CD14-positive monocyte (primary cell): Measurements from ENCODE around the gene UAP1. TPM values are rescaled to one million over a fixed set of nuclear protein-coding genes. Genes with fewer than 3 reads are reported as not detected.

ENCODE experiments used
- DNase-seq, 3 donors: peaks; one replicate each; pipeline ENCODE4 v3.0.0-alpha.2; 2011 to 2022
- H2AFZ ChIP-seq: 2 replicates; pipeline ENCODE4 v1.6.0; 2012; ENCODE audit warnings: mild to moderate bottlenecking, low read depth, low read length, inconsistent platforms; ENCODE audit not compliant: insufficient read depth, poor library complexity, severe bottlenecking
- H3K27ac ChIP-seq, 2 donors: 1 replicate in 1 of 2; 2 replicates in 1 of 2; pipeline ENCODE4 v1.5.1; 2012 to 2013; ENCODE audit warnings: low read length in 2 of 2, control low read depth in 1 of 2, inconsistent platforms in 1 of 2, low read depth in 1 of 2, mild to moderate bottlenecking in 1 of 2
- H3K27me3 ChIP-seq, 2 donors: one replicate each; pipeline versions ENCODE4 v1.6.0 to v1.6.1; 2011 to 2013; ENCODE audit warnings: low read length in 2 of 2; ENCODE audit not compliant: control insufficient read depth in 2 of 2, insufficient read depth in 2 of 2
- H3K36me3 ChIP-seq, 2 donors: replicated peaks in 1 of 2; 1 replicate in 1 of 2; 2 replicates in 1 of 2; pipeline versions ENCODE4 v1.5.1 to v1.6.1; 2012 to 2013; ENCODE audit warnings: low read length in 2 of 2, control low read depth in 1 of 2, inconsistent platforms in 1 of 2, mild to moderate bottlenecking in 1 of 2; ENCODE audit not compliant: insufficient read depth in 2 of 2, control insufficient read depth in 1 of 2
- H3K4me1 ChIP-seq, 2 donors: 1 replicate in 1 of 2; 2 replicates in 1 of 2; pipeline versions ENCODE4 v1.5.1 to v1.6.1; 2012 to 2013; ENCODE audit warnings: low read length in 2 of 2, control low read depth in 1 of 2, inconsistent platforms in 1 of 2, mild to moderate bottlenecking in 1 of 2, moderate library complexity in 1 of 2; ENCODE audit not compliant: insufficient read depth in 2 of 2, control insufficient read depth in 1 of 2
- H3K4me2 ChIP-seq: replicated peaks from 2 replicates; pipeline ENCODE3; 2012; ENCODE audit warnings: low read length, moderate library complexity, mild to moderate bottlenecking; ENCODE audit not compliant: poor library complexity, severe bottlenecking; ENCODE audit errors: extremely low read depth
- H3K4me3 ChIP-seq, 3 experiments: fragments of 200-600 bp in 1 of 3; sonication (generic) in 1 of 3; replicated peaks in 1 of 3; 1 replicate in 2 of 3; 2 replicates in 1 of 3; pipeline ENCODE4 v1.5.1; 2011 to 2013; ENCODE audit warnings: low read length in 3 of 3, mild to moderate bottlenecking in 3 of 3, control low read depth in 2 of 3, low read depth in 2 of 3, inconsistent platforms in 1 of 3, moderate library complexity in 1 of 3
- H3K79me2 ChIP-seq: 2 replicates; pipeline ENCODE4 v1.6.0; 2012; ENCODE audit warnings: mild to moderate bottlenecking, control low read depth, inconsistent platforms, low read length, moderate library complexity; ENCODE audit not compliant: insufficient read depth
- H3K9ac ChIP-seq: 2 replicates; pipeline ENCODE4 v1.6.0; 2017; ENCODE audit warnings: low read length, mild to moderate bottlenecking; ENCODE audit not compliant: insufficient read depth, poor library complexity, severe bottlenecking
- H3K9me3 ChIP-seq, 2 donors: replicated peaks in 1 of 2; 1 replicate in 1 of 2; 2 replicates in 1 of 2; pipeline versions ENCODE4 v1.5.1 to v1.6.1; 2012 to 2013; ENCODE audit warnings: low read length in 2 of 2, control low read depth in 1 of 2; ENCODE audit not compliant: control insufficient read depth in 1 of 2, insufficient read depth in 1 of 2
- H4K20me1 ChIP-seq: 2 replicates; pipeline ENCODE4 v1.6.0; 2012; ENCODE audit warnings: mild to moderate bottlenecking, low read length, control low read depth, moderate library complexity; ENCODE audit not compliant: insufficient read depth
- H3K27ac Mint-ChIP-seq, 7 donors: one replicate each; pipeline ENCODE4 v1.8.0; 2020; ENCODE audit warnings: mild to moderate bottlenecking in 7 of 7, mixed read lengths in 7 of 7, moderate library complexity in 6 of 7, inconsistent platforms in 2 of 7
- H3K27me3 Mint-ChIP-seq, 3 donors: one replicate each; pipeline ENCODE4 v1.8.0; 2021 to 2022; ENCODE audit warnings: low read depth in 3 of 3, mild to moderate bottlenecking in 3 of 3, mixed read lengths in 3 of 3, moderate library complexity in 3 of 3, inconsistent platforms in 1 of 3
- H3K36me3 Mint-ChIP-seq, 2 donors: one replicate each; pipeline ENCODE4 v1.8.0; 2020; ENCODE audit warnings: mixed read lengths in 2 of 2, inconsistent platforms in 1 of 2, mild to moderate bottlenecking in 1 of 2
- H3K4me1 Mint-ChIP-seq: one replicate; pipeline ENCODE4 v1.8.0; 2020; ENCODE audit warnings: mild to moderate bottlenecking, mixed read lengths
- H3K4me3 Mint-ChIP-seq, 2 donors: one replicate each; pipeline ENCODE4 v1.8.0; 2020; ENCODE audit warnings: mild to moderate bottlenecking in 2 of 2, mixed read lengths in 2 of 2, moderate library complexity in 1 of 2
- H3K9me3 Mint-ChIP-seq, 7 donors: one replicate each; pipeline ENCODE4 v1.8.0; 2020 to 2022; ENCODE audit warnings: mixed read lengths in 7 of 7, mild to moderate bottlenecking in 6 of 7, moderate library complexity in 6 of 7, inconsistent platforms in 2 of 7
- WGBS: methylation state at CpG from one replicate; pipeline ENCODE4 v1.1.5; 2013; ENCODE audit warnings: missing lambda C conversion rate; ENCODE audit not compliant: insufficient coverage; 5-methylcytosine and 5-hydroxymethylcytosine counted together
- intact Hi-C, 2 donors: fragments of 100-400 bp; cut with micrococcal nuclease; formaldehyde crosslinking; loops; one replicate each; pipeline versions ENCODE4 v1.15.0 to v1.15.1; 2023
- polyA plus RNA-seq, 3 donors: library from polyadenylated mRNA; depleted of rRNA in 1 of 3; unstranded in 2 of 3; stranded (reverse) in 1 of 3; fragments of 300-500 nt in 2 of 3; fragments of >200 nt in 1 of 3; fragmentation: Illumina TruSeq in 2 of 3; gene quantifications; 1 replicate in 2 of 3; 2 replicates in 1 of 3; pipeline ENCODE4 v1.2.3, GENCODE V29; 2012 to 2021
- TF ChIP-seq, protein P1 (sequence below): fragments of 200-600 bp; IDR thresholded peaks from one replicate; pipeline ENCODE4 v1.8.0; 2022; ENCODE audit warnings: antibody characterized with exemption, mild to moderate bottlenecking

UAP1 gene
- polyA plus RNA-seq, 3 donors, result 2.8 to 7.2 (median 5.9) TPM

DNA sequence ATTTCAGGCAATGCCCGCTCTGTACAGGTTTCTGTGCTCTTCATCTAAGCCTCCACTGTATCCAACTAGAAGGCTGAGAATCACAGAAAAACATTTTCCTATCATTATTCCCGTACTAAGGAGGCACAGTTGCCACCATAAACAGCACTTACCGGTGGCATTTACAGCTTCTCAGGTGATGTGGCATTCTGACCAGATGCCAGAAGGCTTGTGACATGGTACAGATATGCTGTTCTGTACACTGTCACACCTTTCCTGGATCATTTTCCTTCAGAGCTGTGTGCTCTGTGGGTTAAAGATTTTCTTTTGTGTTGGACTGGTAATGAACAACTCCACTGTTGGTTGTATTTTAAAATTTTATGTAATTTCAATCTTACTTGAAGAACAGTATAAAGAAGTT lies 4.0 kb upstream of the UAP1 start:
- H3K4me3 ChIP-seq, result no peak overlapping the region
- H3K4me2 ChIP-seq, result no peak overlapping the region
- Mint-ChIP-seq H3K27ac (no peak overlapping the region), H3K9me3 (peaks cover 0 to 5% (median 0%) of the 10 kb centered on the region in 7 donors), H3K36me3 (no peaks in the 10 kb centered on the region), H3K27me3 (peaks cover 1 to 5% (median 3%) of the 10 kb centered on the region in 3 donors), H3K4me3 (no peak overlapping the region), H3K4me1 (peaks cover 14% of the 10 kb centered on the region)
- H3K9me3 ChIP-seq, result no peaks in the 10 kb centered on the region
- 100% methylated on average over 2 of the region's 3 CpGs for WGBS
- H3K27ac ChIP-seq, result no peak overlapping the region
- no peaks in the 10 kb centered on the region for H3K36me3 ChIP-seq
- intact Hi-C loops, result no loop called here
- H3K27me3 ChIP-seq, result no peaks in the 10 kb centered on the region
- peak overlapping the region; percentile 33 for H2AFZ ChIP-seq
- peaks cover 14 to 17% of the 10 kb centered on the region in 2 donors for H3K4me1 ChIP-seq
- DNase-seq, result no peak
- H3K79me2 ChIP-seq, result peaks cover 10% of the 10 kb centered on the region
- no peak overlapping the region for H3K9ac ChIP-seq
- no peaks in the 10 kb centered on the region for H4K20me1 ChIP-seq
- TF ChIP-seq, protein P1, sequence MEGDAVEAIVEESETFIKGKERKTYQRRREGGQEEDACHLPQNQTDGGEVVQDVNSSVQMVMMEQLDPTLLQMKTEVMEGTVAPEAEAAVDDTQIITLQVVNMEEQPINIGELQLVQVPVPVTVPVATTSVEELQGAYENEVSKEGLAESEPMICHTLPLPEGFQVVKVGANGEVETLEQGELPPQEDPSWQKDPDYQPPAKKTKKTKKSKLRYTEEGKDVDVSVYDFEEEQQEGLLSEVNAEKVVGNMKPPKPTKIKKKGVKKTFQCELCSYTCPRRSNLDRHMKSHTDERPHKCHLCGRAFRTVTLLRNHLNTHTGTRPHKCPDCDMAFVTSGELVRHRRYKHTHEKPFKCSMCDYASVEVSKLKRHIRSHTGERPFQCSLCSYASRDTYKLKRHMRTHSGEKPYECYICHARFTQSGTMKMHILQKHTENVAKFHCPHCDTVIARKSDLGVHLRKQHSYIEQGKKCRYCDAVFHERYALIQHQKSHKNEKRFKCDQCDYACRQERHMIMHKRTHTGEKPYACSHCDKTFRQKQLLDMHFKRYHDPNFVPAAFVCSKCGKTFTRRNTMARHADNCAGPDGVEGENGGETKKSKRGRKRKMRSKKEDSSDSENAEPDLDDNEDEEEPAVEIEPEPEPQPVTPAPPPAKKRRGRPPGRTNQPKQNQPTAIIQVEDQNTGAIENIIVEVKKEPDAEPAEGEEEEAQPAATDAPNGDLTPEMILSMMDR, result no peak

DNA sequence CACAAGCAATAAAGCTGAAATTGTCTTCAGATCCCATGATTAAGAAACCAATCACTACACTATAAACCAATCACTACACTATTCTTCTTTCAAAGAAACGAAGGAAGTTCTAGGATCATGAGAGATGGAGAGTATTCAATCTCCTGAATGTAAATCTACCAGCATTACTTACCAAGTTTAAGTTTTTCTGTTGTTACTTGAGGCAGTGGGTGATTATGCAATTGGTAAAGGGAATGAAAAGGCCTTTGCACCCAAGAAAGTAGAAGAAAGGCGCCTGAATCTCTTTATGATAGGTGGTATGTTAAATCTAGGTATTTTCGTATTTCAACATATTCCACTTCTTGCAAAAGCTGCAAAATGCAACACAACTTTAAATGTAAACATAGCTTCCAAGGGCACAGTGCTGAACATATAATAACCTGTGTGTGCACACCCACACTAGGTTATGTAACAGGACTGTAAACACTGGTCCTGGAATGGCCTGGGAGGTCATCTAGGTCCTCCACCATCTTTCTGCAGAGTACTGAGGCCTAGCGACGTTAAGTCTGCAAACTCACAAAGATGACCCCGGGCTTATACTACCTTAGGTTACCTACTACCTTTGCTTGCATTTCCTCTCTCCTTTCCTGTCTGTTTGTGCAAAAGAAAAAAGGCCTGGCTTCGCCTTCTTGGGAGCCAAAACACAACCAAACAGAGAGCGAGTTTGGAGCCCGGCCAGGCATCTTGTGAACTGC lies 1.1 kb upstream of the UAP1 start:
- no peak for DNase-seq
- peak overlapping the region; percentile 91 to 96 for H3K4me3 Mint-ChIP-seq

More for the DNA sequence above, 1.1 kb upstream of the UAP1 start:
- H3K4me1 Mint-ChIP-seq, result peaks cover 21% of the 10 kb centered on the region
- H3K27ac ChIP-seq, result peak overlapping the region; percentile 29 to 85
- peaks cover 11% of the 10 kb centered on the region for H3K79me2 ChIP-seq
- H3K4me2 ChIP-seq, result peak overlapping the region; percentile 90
- H4K20me1 ChIP-seq, result no peaks in the 10 kb centered on the region
- no peaks in the 10 kb centered on the region for H3K27me3 ChIP-seq
- H3K4me1 ChIP-seq, result peaks cover 15 to 18% of the 10 kb centered on the region in 2 donors
- TF ChIP-seq, protein P1, result no peak
- H3K9ac ChIP-seq, result peak overlapping the region; percentile 89
- H3K27me3 Mint-ChIP-seq, result peaks cover 0 to 7% (median 3%) of the 10 kb centered on the region in 3 donors
- H3K9me3 ChIP-seq, result no peaks in the 10 kb centered on the region
- no peaks in the 10 kb centered on the region for H3K36me3 ChIP-seq
- 59% methylated on average over 3 of the region's 9 CpGs for WGBS
- H3K9me3 Mint-ChIP-seq, result peaks cover 0 to 5% (median 0%) of the 10 kb centered on the region in 7 donors
- H2AFZ ChIP-seq, result peak overlapping the region; percentile 85
- peak overlapping the region; percentile 80 to 96 (median 92) for H3K27ac Mint-ChIP-seq
- peak overlapping the region; percentile 49 to 82 (median 53) for H3K4me3 ChIP-seq
- intact Hi-C loops, result loop anchor here in 1 of 2 donors (5.0 kb wide), 1 partner anchor 63 kb away; the partner anchor contains the start of gene UHMK1
- no peaks in the 10 kb centered on the region for H3K36me3 Mint-ChIP-seq
